ENCODE data around the gene UBQLN4.
"Not testable (repeated sequence)": the region's sequence is repeated elsewhere in the genome, so short reads cannot be mapped to it uniquely, and the experiment has no call there.

The UBQLN4 gene

DNA sequence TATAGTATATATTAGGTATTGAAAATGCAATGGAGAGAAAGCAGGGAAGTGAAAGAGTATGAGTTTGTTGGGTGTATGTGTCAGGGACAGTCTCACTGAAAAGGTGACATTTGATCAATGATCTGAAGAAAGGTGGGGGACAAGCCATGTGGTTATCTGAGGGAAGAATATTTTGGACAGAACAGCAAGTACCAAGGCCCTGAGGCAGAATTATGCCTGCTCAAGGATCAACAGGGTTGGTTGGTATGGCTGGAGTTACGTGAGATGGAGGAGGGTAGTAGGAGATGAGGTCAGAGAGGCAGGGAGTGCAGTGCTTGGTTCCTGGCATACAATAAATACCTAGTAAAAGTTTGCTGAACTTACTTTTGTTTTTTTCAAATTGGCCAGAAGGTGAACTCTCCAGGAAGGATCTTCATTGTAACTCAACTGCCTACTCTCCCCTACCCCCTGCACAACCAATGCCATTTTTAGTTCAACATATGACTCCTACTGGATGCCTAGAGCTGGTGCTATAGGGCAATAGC is 2.8 kb upstream of the UBQLN4 start:
- DNase-seq, result no peak

DNA sequence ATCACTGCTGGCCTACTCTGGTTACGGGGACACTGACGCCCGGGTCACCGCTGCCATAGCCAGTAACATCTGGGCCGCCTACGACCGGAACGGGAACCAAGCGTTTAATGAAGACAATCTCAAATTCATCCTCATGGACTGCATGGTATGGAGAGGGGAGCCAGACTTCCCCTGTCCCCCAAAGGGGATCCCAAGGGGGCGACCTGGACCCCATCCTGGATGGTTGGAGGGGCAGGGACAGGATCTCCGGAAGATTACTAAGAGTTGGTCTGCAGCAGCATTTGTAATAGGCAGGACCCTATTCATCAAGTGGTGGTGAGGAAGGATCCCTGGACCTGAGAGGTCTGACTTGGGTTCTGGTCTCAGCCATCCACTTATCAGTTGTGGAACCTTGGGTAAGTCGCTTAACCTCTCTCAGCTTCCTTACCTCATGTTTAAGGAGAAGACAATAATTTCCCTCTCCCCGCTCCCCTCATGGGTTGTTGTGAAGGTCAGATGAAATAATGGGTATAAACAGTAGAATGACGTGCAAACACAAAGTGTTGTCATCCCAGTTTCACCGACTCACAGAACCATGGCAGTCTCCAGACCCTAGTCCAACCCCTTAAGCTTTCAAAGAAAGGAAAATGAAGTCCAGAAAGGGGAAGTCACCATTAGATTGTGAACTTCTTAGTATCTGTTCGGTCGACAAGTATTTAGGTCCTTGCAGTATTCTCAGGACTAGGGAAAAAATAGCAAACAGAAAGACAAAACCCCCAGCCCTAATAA is 1.9 kb upstream of the UBQLN4 start:
- no peak for DNase-seq

DNA sequence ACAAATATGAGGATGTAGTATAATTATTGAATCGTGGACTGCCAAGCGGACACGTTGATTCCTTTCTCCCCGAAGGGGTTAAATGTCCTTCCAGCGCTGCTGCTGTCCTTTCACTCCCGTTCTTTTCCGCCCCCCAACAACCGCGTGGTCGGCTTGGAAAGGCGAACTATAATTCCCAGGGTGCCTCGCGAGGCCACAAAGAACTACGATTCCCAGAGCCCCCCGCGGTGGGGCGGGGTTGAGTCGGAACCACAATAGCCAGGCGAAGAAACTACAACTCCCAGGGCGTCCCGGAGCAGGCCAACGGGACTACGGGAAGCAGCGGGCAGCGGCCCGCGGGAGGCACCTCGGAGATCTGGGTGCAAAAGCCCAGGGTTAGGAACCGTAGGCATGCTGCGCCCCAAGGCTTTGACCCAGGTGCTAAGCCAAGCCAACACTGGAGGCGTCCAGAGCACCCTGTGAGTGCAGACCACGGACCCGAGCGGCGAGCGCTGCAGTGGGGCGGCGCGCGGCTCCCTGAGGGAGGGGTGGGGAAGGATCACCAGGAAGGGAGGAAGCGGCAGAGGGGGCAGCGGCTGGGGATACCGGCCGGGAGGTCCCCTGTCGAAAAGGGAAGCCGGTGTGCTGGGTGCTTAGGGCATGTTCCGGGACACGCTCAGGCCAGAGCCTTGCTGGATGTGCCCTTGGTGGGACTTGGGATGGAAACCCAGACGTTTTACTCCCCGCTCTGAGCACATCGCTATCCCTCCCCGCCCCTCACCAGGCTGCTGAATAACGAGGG is 1.1 kb upstream of the UBQLN4 start, which contains the start of gene LAMTOR2:
LAMTOR2 (plus strand) TSS at position 283 of the 781 bp plus-strand sequence; CDS start at position 391, 108 bp downstream.
- DNase-seq, result peak; percentile 95

DNA sequence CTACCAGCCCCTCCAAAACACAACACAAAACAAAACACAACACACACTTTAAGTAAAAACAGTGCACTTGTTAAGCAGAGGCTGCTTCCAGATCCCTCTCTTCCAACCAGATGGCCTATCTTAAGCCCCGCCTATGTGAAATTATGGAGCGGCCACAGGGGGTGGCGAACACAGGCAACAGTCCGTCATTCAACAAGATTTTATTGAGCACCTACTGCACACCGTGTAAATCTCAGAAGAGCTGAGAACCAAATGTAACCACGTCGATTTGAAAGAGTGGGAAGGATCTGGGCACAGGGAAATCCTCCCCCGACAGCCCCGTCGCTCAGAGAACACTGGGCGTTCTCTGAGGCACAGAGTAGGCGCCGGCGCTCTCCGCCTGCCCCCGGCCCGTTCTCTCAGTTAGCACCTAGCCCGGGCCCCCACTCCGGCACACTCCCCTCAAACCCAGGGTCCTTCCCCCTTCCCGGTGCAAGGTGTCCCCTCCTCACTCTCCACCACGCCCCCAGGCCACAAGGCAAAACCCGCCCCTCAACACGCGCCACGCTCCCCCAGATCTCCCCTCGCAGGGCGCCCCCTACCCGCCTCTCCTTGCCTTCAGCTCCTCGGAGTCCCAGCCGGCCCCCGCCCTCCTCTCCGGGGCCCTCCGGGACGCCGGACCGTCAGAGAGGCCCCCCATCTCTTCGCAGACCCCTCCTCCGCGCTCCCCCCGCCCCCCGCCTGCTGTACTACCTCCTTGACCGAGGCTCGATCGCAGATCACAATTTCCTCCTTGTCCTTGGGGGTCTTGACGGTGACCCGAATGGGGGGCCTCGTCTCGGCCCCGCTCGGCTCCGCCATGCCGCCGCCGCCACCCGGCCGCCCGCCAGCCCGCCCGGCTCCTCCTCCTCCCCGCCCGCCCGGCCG is 483 bp downstream of the UBQLN4 start:
- peak; percentile 81 for DNase-seq

DNA sequence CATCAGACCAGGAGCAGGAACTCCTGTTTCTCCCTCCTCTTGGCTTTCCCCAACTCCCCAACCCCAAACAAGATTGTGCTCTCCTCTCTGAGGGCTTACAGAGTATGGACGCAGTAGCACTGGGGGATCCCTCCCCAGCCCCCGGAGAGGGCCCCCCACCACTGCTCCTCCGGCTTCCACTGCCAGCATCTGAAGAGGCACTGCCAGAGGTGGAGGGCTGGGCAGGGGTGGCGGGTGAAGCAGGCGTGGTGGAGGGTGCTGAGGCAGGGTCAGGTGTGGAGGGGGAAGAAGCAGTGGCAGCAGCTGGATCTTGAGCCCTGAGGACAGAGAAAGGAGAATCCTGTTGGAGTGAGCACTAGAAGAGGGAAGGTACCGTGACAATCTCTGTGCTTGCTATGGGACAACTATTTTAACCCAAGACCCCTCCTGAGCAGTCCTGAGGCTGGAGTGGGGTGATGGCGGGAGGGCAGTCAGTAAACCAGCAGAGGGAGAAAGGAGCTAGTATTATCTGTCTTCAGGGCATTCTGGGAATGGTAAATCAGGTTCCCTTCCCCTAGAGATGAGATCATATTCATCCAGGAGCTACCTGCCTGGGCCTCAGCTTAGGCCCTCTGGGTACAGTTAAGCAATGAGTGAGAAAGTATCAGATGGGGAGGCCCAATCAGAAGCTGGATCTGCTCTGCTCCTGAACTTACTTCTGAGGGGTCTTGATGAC is 2.4 kb downstream of the UBQLN4 start:
- no peak for DNase-seq

DNA sequence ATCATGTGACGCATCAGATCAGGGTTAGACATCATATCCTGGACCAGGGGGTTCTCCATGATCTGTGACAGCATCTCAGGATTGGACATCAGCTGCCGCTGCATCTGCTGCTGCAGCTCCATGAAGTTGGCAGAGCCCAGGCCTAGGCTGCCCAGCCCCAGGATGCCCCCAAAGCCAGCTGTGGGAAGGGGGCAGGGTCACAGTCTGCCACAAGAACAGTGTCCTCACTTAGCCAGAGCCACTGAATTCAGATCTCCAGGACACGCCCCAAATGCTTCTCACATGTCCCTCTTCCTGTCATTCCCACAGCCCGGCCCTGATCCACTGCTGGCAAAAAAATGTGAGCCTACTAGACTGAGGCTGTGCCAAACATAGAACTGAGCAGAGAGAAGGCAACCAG is 3.2 kb downstream of the UBQLN4 start:
- no peak for DNase-seq

DNA sequence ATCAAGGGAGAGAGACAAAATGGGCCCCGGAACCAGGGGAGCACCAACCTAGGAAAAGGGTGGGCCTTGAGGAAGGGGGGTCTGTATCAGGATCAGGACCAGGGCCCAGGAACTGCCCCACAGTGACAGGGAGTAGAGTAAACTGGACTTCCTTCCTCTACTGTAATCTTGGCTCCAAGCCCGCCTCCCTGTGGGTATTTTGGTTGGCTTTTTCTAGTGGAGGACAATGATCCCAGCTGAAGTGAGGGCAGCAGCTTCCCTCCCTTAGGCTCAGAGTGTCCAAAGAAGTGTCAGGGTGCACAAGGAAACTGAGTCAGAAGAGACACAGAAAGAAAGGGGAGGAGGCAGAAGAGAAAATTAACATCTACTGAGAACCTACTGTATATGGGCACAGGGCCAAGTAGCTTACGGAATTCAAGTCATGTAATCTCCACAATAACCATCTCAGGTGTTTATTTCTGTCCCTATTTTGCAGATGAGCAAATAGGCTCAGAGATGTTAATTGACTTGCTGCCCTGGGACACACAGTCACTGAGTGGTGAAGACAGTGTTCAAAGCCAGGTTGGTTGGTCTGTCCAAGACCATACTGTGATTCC is 4.8 kb downstream of the UBQLN4 start:
- DNase-seq, result no peak

DNA sequence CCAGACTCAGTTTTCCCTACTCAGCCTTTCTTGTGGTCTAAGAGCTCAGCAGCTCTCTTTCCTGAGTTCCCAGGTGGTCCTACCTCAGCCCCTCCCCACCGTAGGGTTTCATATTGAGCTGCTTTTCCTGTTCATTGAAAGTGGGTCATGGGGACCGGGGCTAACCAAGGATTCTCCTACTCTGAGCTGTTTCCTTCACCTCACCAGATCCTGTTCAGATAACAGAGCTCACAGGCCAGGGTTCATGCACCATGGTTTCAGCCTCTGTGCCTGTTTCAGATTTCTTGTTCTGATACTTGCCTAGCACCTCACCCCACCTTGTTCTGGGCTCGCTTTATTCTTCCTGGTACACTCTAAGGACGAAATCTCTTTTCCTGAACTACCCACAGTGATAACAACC is 8.5 kb downstream of the UBQLN4 start:
- no peak for DNase-seq

DNA sequence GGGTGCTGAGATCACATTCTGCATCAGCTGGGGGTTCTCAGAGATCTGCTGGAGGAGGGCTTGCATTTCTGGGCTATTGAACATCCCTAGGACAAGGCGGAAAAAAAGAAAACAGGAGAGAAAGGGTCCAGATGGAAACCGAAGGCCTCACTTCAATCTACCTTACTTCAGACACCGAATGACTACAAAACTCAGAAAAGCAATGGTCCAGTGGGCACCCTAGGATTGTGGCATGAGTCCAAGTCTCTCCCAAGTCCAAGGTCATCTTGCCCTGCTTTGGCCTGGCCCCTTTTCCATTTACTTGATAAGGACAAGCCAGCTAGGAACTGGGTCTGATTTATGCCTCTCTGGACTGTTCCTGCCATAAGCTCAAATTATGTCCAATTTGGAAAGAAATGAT is 10.8 kb downstream of the UBQLN4 start:
- no peak for DNase-seq

DNA sequence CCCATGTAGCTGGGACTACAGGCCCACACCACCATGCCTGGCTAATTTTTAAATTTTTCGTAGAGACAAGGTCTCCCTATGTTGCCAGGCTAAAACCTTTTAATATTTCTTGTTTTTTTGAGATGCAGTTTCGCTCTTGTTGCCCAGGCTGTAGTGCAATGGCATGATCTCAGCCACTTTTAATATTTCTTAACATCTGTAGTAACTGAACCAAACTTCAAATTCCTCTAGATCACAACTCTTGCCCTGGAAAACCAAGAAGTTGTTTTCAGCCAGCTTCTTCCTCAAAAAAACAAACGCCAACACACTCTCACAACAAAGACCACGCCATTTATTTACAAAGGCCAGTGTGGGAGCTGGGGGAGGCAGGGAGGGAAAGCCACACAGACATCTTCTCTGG is 18.6 kb downstream of the UBQLN4 start:
- DNase-seq, result not testable (repeated sequence)

DNA sequence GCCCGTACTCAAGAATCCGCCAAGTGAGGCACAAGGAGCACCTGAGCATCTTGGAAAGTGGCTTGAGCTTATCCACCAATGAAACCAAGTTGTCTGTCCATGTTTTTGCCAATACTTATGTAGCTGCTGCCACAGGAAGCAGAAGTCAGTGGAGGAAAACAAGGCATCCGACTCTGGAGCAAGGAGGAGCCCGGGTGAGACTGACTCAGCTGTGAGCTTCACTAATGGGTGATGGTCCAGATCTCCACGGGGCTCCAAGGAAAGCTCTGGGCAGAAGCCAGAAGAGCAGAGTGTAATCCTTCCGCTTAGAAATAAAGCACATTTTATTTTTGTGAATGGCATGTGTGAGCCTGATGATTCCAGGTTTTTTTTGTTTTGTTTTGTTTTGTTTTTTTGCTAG is 20.6 kb downstream of the UBQLN4 start:
- no peak for DNase-seq

DNA sequence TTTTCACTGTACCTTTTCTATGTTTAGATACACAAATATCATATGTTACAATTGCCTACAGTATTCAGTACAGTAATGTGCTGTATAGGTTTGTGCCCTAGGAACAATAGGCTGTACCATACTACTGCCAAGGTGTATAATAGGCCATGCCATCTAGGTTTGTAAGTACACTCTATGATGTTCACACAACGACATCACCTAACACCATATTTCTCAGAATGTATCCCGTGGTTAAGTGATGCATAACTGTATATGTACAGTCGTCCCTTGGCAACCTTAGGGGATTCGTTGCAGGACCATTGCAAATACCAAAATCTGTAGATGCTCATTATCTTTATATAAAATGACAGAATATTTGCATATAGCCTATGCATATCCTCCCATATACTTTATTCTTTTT is 27.0 kb downstream of the UBQLN4 start:
- no peak for DNase-seq

DNA sequence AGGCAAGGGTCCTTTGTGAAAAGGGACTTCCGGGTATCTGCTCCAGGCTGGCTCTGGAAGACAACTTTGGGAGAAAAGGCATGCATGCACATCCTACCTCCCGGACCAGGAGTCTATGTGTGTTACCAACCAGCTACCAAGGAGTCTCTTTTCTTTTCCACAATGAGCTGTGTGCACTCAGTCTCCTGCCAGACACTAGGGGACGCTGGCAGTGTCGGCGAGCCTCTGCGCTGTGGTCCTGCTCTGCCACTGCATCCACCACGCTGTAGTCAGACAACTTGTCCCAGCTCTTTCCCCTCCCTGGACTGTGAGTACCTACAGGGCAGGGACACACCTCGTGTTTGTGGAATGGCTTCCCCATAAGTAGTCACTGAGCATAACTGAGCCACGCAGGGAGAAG is 27.7 kb downstream of the UBQLN4 start:
- DNase-seq, result peak; percentile 81

DNA sequence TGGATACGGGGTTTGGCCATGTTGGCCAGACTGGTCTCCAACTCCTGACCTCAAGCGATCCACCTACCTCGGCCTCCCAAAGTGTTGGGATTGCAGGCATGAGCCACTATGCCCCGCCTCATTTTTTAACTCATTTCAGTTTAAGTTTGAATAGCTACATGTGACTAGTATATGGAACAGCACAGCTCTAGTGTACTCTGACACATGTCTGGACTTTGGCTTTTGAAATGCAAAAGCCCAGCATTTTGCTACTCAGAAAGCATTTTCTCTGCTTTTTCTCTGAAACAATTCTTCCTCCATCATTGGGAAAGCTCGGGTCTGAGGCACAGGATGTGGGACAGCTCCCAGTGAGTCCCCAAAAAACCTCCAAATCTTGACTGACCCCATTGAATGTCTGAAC is 28.8 kb downstream of the UBQLN4 start:
- DNase-seq, result no peak

DNA sequence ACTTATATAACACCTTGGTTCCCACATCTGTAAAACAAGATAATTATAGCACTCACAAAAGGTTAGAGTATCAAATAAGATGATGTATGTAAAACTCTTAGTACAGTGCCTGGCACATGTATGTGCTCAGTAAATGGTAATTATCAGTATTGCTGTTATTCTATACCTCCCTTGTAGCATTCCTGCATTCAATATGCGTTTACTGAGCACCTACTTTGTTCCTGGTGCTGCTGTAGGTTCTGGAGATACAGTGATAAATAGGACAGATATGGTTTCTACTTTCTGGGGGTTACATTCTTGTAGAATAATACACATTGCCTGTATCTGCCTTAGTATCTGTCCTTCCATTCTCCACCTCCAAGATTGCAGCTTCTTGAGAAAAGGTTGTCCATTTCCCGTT is 31.6 kb downstream of the UBQLN4 start:
- no peak for DNase-seq

DNA sequence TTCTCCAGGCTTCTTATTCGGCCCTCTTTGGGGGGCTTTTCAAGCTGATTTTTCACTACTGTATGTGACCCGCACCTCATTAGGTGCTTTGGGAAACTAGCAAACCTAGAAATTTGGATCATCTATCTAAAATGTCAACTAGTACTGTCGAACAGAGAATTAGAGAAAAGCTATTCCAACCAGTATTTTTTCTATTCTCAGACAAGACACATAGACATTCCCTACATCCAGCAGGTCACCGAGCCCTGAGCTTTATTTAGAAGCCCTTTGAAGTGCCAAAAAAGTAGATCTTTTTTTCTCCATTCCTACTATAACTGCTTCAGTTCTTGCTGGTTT is 32.5 kb downstream of the UBQLN4 start:
- no peak for DNase-seq

DNA sequence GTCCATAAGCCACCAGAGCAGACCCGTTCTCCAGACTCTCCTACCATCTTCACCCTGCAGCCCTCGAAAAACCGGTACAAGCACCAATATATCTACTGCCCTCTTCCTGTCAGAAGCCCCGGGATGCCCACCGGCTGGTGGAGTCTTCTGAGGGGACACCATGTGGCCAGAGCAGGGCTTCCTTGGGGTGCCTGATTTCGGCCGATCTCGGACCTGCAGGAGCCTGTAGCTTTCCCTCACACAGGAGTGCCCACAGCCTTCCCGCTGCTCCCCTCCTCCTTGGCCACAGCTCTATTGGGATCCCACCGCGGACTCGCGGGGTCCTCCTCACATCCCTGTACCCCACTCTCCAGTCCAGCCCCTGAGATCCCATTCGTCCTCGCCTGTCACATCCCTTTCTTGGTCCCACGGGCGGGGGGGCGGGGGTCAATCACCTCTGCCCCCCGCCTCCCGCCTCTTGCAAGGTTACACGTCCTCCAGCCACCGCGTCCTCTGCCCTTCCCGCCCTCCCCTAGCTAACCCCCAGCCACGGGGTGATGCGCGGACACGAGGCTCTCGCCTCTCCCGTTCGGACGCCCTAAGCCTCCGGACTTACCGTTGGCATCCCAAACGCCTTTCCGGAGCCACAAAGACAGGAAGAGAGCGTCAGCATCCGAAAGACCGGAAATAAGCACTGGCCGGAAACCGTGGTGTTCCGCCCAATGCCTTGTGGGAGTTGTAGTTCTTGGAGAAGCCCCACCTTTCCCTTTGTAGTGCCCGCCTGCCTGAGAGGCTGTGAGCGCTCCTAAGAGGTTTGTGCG is 33.1 kb downstream of the UBQLN4 start, which contains the start of gene SSR2:
SSR2 (minus strand) TSS at position 659 of the 800 bp plus-strand sequence. CDS start 784 bp downstream, outside the sequence.
- DNase-seq, result peak; percentile 82

DNA sequence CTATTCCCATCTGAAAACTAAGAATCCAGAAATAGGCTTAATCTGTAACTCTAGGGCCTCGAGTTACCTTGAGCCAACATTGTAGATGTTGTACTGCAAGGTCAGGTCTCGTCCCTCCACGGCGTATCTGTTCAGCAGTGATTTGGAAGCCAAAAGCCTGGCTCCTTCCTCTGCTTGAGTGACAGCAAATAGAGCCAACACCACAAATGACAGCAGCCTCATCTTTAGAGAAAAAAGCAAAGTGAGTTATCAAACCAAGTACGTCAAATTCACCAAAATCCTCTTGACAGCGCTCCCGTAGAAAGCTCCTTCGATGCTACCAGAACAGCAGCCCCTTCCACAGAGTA is 33.7 kb downstream of the UBQLN4 start:
- no peak for DNase-seq

DNA sequence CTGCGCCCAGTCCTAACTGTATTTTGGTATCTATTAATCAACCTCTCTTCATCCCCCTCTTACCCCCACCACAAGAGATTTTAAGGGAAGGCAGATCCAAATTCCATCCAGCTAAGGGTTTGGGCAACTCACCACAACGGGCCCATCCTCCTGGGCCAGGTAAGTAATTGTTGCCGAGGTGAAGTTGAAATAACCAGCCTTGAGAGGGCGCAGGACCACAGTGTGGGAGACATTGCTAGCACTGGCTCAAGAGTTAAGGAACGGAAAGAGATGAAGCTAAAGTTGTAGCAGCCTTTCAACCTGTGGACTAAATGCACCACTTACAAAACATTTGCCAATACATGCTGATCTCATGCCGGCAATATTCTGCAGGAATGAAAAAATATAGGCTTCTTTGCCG is 38.8 kb downstream of the UBQLN4 start:
- DNase-seq, result no peak

DNA sequence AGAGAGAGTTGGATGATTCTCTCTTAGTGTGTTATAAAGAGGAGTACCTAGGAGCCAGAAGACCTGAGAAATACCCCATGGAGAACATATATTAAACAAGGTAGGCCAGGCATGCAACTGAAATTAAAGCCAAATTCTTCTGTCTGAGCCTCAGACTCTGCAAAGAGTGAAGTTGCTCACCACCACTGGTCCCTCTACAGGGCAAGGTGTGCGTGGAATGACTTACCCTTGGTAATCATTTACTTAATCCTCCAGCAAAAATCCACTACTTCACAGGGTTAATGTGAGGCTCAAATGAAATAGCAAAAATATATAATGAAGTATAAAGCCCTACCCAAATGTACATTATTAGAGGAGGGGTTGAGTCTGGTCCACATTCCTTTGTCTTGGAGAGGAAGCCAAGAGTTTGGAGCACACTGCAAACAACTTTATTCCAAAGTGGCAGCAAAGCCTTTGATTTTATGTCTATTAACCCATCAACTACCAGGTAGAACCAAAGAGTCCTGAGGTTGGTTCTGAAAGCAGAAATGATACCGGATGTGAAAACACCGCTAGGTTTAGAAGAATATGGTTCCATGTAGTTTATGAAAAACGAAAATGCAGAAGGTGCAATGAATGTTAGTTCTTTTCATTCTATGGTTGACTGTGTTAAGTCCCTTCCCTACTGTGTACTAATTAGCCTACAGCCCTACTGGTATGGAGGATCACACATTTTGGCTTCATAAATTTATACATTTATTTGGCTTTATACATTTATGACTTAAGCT is 41.4 kb downstream of the UBQLN4 start:
- no peak for DNase-seq

All from 8988T (cell line).